HS-5 (cell line): Measurements from ENCODE around the gene RBMS3.
"Not testable (repeated sequence)": the region's sequence is repeated elsewhere in the genome, so short reads cannot be mapped to it uniquely, and the experiment has no call there.

ENCODE experiments used
- DNase-seq: peaks from one replicate; pipeline ENCODE4 v3.0.0-alpha.2; 2012; ENCODE audit warnings: low read depth

Gene RBMS3

DNA sequence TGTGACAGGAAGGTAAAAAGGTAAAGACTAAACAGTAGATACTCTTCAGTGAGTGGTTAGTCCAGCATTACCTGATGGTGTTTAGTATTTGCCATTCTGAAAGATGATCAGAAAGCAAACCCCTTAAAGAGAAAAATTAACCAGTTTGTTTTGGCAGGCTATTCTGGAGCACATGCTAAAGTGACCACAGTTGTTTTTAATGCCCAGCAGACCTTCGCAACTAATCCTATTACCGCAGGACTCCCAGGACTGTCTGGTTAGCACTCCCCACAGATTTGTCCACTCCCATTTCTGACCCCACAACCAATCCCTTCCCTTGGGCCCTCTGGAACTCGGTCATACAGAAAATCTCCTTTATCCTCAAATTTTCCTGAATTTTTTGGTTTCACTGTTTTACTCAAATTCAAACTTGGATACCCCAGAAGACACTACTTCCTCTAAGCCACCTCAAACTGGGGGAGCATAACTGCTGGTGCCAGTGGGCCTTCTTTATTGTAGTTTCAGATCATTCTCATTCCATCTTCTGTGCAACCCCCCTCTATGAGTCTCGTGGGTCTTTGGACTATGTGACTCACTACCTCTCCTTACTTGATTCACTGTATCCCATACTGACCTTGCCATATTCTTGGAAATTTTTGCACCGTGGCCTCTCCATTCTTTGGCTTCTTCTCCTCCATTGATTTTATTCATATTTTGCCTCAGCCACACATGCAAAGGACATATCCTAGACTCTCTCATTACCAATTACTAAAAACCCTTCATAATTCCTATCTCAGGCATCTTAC, 104.4 kb downstream of the RBMS3 start:
- no peak for DNase-seq

DNA sequence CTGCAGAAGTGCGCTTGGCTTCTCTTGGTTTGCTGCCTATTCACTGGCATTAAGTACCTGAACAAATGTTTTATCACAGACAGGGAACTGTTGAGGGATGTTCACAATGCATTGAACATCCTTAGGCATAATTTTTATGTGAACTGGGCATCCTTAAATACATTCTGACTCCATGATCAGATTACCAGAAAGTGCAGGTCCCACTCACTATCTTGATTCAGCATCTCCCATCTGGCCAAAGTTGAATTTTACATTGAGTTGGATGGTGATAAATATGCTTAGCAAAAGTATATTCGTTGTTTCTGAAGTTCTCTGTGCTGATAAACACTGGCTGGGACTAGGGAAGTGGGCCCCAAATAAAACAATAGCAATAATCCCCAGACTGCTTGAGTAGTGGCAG, 108.5 kb downstream of the RBMS3 start:
- DNase-seq, result no peak

- no peak for DNase-seq
These were observed 111.9 kb downstream of the RBMS3 start for GRCh38 chr3:29392625-29393388.

DNA sequence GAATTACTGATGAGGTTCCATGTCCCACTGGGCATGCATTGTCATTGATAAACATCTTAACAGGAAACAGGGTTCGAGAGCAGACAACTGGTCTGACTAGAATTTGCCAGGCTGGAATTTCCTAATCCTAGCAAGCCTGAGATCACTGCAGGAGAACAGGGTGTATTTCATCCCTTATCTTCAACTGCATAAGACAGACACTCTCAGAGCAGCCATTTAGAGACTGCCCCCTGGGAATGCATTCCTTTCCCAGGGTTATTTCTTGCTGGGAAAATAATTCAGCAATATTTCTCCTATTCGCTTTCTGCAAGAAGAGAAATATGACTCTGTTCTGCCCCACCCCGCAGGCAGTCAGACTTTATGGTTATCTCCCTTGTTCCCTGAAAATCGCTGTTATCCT, 113.1 kb downstream of the RBMS3 start:
- not testable (repeated sequence) for DNase-seq

DNA sequence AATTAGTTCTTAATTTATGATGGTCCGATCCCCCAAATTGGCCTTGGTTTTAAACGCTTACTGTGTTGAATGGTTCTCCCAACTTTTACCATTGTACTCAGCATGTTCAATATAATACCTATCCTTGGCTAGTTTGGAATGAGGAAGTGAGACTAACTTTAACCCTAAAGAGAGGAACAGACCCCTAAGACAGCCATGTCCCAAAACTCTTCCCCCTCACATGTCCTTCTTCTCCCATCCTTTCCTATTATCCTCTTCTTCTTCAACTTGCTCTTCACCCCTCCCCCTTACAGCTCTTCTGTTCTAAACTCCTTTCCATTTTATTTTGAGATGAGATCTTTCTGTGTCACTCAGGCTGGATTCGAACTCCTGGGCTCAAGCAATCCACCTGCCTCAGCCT, 116.5 kb downstream of the RBMS3 start:
- DNase-seq, result no peak

DNA sequence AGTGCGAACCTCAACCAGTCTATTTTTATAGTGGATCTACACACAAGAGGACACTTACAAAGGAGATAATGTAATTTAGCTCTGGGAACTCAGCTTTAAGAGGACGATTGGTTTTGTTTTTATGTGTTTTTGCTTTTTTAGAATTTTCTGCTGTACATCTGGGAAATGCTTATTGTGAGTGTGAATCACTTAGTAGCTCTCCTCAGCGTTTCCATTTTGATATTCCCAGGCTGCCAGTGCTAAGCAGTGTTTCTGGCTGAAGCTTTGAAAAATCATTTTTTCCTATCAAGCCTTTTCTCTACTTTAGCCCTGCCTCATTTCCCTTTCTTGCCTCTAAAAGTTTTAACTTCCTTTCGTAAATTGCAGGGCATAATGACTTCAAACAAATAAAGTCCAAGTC, 117.9 kb downstream of the RBMS3 start:
- DNase-seq, result no peak

DNA sequence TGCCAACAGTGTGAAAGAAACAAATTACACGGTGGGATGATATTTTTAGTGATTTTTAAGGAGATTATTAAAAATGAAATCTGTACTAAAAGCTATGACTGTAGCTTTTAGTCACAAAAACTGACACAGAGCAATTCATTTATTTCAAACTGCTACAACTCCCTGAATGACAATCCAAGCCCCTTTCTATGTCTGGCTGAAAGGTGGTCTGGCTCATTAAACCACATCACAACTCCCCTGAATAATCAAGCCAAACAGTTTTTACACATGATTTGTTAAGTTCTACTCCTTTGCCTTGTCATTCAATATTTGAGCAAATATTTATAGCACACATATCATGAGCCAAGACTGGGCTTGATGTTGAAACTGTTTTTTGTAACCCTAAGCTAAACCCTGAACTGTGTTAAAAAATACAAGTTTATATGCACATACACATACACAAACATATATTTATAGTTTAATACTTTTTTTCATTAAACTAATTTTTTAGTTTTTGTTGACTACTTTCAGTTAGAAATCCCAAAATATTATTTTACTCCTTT, 125.5 kb downstream of the RBMS3 start:
- no peak for DNase-seq

DNA sequence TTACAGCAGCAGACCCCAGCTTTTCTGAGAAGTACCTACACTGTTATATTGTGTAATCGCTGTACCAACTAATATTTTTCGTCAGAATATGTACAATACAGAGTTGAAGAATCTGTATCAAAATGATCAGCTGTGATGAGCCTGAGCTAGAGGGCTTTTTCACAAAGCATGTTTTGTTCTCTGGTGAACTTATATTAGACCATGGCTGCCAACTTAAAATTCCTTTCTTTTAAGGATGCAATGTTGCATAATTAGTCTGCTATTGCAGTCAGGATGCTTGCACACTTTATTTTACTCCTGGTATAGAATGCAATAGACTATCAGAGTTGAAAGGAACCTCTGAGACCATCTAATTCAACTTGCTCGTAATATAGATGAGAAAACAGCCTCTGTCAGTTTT, 127.8 kb downstream of the RBMS3 start:
- DNase-seq, result no peak

GRCh38 chr3:29409409-29409808, 128.5 kb downstream of the RBMS3 start:
- no peak for DNase-seq

DNA sequence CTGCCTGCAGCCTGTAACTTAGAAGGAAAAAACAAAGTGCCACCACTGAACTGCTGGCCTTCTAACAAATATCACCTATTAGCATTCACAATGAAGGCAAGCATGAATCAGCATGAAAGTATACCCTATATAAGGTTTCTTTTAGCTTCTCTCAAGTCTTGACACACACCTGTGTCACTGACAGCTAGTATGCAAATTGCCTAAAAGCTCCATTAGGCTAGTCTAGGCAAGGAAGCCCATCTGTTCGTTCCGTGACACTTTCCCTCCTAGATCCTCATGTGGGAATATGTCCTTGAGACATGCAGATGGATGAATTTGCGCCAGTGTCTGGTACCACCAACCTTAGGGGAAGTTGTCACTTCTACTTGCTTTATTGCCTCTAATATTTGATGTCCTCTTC, 129.3 kb downstream of the RBMS3 start:
- DNase-seq, result no peak

DNA sequence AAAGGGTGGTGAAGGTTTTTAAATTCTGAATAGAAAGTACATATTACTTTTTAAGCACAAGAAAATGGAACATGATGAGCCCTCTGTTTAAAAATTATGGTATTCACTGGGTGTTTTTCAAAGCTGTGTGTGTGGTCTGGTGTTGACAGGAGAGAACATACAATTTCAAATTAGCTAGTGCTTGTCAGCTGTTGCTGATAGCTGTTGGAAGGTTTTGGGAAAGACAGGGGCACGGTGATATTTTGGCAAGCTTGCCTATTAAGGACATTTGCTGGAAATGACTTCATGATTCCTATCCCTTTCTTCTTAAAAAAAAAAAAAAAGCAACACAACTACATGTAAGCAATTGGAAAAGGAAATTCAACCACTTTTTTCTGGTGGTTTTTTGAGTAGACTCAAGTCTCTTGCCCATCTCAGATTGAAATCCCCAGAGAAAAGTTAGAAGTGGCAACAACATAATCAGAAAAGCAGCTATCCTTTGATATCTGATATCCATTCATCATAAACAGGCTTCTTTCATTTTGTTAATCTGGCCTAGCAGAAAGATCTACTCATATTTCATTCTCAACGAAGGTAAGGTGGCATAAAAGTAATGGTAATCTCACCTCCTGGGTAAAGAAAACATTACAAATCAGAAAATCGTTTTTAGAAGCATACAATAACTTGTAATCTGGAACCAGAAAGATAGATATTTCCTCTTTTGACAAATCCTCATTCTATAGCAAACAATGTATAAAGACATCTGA, 130.0 kb downstream of the RBMS3 start:
- DNase-seq, result no peak

GRCh38 chr3:29412110-29412509, 131.2 kb downstream of the RBMS3 start:
- DNase-seq, result no peak

DNA sequence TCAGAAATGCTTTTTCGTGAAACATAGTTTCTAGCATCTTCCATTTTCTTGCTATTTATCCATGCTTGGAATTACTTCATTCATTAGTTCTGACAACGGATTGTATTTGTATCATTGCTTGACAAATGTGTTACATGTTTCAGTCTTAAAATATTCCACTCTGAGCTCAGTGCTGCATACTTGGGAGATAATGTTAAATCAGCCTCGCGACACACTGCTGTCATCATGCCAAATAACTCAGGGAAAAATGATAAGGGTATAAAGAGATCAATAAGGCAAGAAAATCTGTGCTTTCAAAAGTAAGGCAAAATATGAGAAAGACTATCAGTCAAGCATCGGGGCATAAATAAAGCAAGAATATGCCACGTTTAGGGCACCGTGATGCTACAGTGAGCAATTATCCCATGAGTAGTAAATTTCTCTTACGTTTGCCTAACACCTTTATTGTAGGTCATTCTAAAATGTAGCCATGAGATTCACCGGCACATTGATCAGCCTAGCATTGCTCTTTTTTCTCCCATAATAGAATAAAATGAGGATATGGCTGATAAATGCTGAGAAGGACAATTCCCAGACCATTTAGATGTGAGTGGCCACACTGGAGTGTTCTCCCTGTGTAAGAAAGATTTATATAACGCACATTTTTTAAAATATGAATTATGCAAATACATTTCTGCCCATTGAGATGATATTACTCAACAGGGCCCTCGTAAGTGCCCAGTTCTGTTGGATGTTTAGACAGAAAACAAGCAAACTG, 133.8 kb downstream of the RBMS3 start:
- DNase-seq, result no peak

- no peak for DNase-seq
These were observed 134.8 kb downstream of the RBMS3 start for GRCh38 chr3:29415482-29416223.

DNA sequence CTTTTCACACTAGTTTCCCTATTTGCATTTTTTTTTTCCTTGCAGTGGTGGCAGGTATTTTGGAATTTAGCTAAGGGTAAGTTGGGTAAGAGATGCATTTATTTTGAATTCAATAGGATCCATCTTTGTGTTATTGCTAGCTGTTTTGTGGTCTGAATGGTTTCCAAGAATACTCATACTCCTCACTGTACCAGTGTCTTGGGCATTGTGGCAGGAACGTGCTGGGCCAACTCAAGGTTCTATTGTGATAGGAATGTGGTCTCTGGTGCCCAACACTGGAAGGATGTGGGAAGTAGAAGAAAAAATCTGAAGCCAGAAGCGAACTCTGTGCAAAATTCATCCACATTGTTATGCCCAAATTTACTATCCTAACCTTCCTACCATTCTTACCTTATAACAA, 135.6 kb downstream of the RBMS3 start:
- no peak for DNase-seq

DNA sequence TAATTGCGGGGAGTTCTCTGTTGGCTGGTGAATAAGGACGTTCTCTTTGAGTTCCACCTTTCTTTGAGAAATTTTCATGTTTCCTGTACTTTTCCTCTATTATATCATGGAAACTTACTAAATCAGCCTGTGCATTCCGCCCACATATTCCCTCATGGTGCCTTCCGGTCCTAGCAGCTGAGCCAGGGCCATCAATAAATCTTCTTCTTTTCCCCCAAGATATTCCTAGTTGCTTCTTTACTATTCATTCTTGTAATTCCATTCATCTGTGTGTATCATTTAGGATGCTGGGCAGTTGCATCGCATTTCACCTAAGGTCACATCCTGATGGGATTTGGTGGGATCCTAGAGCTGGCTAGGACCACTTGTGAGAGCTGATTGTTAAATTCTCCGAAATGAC, 139.2 kb downstream of the RBMS3 start:
- DNase-seq, result no peak

DNA sequence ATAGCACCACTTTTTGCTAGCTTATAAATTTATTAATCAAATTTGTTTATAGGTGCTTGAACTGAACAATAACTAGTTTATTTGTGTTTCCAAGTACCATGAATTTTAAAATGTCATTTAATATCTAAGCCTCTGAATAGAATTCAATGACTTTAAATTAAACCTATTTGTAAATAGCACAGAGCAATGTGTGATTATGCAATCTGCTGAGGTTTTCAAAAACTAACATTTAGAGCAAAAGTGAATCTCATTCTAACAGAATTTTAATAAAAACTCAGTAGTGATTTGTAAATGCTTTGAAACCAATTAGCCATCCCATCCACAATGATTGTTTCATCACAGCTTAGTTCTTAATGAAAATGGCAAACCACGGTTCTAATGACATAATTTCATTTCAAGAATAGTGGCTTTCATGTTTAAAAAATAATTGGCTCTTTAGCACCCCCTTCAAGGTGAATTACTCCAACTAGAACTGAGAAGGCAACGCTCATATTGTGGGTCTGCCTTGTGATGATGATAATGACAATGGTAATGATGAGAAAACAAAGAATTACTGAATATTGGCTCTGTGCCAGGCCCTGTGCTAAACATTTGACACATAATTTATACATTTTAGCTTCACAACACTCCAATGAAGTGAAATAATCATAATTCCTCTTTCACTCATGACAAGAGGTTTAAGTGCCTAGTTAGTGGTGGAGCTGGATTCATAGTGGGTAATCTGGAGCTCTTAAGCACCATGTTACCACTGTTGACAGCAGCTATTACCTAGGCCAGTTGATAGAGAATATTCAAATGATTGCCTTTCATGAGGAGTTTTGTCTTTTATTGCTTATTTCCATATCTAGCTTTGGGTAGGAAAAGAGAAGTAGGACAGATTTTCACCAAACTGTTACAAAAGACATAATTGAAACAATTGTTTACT, 145.7 kb downstream of the RBMS3 start:
- DNase-seq, result no peak

DNA sequence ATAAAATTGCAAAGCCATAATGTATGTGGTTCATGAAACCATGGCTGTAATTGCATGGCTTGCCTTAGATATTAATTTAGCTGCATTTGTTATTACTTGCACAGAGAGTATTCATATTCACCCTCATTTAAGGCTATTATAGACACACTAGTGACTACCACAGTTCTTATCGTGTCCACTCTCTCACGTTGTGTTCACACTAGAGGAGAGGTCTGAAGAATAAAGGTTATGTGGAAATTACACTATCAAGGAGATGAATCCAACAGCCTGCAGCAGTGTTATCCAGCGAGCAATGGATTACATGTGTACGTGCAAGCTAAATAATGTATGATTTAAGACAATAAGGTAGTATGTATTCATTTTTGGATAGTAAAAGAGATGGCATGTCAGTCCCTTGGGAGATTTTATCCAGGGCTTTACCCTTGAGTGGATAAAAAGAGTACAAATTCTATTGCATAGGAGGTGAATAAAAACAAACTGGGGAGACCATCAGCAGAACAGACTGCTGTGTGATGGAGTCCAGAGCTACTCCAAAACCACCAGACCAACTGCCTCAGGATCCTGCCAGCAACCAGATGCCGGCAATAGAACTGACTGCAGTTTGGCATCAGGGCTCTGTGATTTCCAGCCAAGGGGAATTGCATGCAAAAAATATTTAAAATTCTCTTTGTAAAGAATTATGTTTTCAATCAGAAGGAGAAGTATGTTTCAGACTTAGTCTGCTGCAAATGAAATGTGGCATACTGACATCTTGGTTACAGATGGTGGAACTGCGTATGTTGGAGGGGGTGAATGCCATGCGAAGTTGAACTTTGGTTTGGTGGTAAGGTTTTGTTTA, 146.6 kb downstream of the RBMS3 start:
- DNase-seq, result no peak

- no peak for DNase-seq
These were observed 148.3 kb downstream of the RBMS3 start for GRCh38 chr3:29429055-29429679.
